Smooth muscle cell (in vitro differentiated cells): ENCODE results near the gene CEP78. TPM values are rescaled to one million over a fixed set of nuclear protein-coding genes. Genes with fewer than 3 reads are reported as not detected.

Experiments
- DNase-seq: peaks from one replicate; lab custom pipeline; 2025; ENCODE audit not compliant: unreplicated experiment; lab: John Stamatoyannopoulos, UW
- H2AFZ ChIP-seq: fragments of 200-600 bp; sonication (generic); 2 replicates; pipeline ENCODE4 v1.6.0; 2016; ENCODE audit warnings: antibody characterized with exemption, low read depth, mild to moderate bottlenecking
- H3F3A ChIP-seq: fragments of 200-600 bp; sonication (generic); 2 replicates; pipeline ENCODE4 v1.6.0; 2017; ENCODE audit warnings: antibody characterized with exemption, low read depth
- H3K27ac ChIP-seq: fragments of 200-600 bp; sonication (generic); 2 replicates; pipeline ENCODE4 v1.5.1; 2016; ENCODE audit warnings: low read depth, mild to moderate bottlenecking
- H3K27me3 ChIP-seq: fragments of 200-600 bp; sonication (generic); 2 replicates; pipeline ENCODE4 v1.6.1; 2016; ENCODE audit warnings: low read depth, mild to moderate bottlenecking
- H3K36me3 ChIP-seq: fragments of 200-600 bp; sonication (generic); 2 replicates; pipeline ENCODE4 v1.5.1; 2016; ENCODE audit warnings: low read depth
- H3K4me1 ChIP-seq: fragments of 200-600 bp; sonication (generic); 2 replicates; pipeline ENCODE4 v1.5.1; 2016; ENCODE audit warnings: low read depth
- H3K4me2 ChIP-seq: fragments of 200-600 bp; sonication (generic); 2 replicates; pipeline ENCODE4 v1.6.0; 2016; ENCODE audit warnings: mild to moderate bottlenecking
- H3K4me3 ChIP-seq: fragments of 200-600 bp; sonication (generic); 2 replicates; pipeline ENCODE4 v1.5.1; 2016; ENCODE audit warnings: mild to moderate bottlenecking
- H3K79me2 ChIP-seq: fragments of 200-600 bp; sonication (generic); 2 replicates; pipeline ENCODE4 v1.6.0; 2016; ENCODE audit warnings: low read depth, mild to moderate bottlenecking
- H3K9ac ChIP-seq: fragments of 200-600 bp; sonication (generic); 2 replicates; pipeline ENCODE4 v1.6.0; 2016; ENCODE audit warnings: low read depth
- H3K9me3 ChIP-seq: fragments of 200-600 bp; sonication (generic); replicated peaks from 2 replicates; pipeline ENCODE4 v1.5.1; 2016; ENCODE audit warnings: low read depth
- H4K20me1 ChIP-seq: fragments of 200-600 bp; sonication (generic); 2 replicates; pipeline ENCODE4 v1.6.0; 2016; ENCODE audit warnings: low read depth
- WGBS: methylation state at CpG from one replicate; pipeline ENCODE4 v1.1.7; 2016; ENCODE audit warnings: low lambda C conversion rate; 5-methylcytosine and 5-hydroxymethylcytosine counted together
- polyA plus RNA-seq: library from polyadenylated mRNA; unstranded; fragments of >200 nt; fragmentation: Nextera tagmentation; extraction: Ambion mirVana; gene quantifications from 2 replicates; pipeline ENCODE4 v1.2.1, GENCODE V29; 2016
- total RNA-seq: library from RNA; depleted of rRNA; stranded (reverse); fragments of >200 nt; gene quantifications from 2 replicates; pipeline ENCODE4 v1.2.3, GENCODE V29; 2014
- TF ChIP-seq, protein P1 (sequence below): fragments of 200-600 bp; sonication (generic); IDR thresholded peaks from 2 replicates; pipeline ENCODE4 v1.5.1; 2017; ENCODE audit warnings: borderline replicate concordance, mild to moderate bottlenecking, antibody characterized with exemption; ENCODE audit not compliant: insufficient read depth, poor library complexity, severe bottlenecking

Gene CEP78
- total and polyA plus RNA-seq, 2 experiments from 2014 or later, result 8.2 to 25.4 TPM

- Histone ChIP-seq H3K4me3 (no peak overlapping the region), H2AFZ (no peak overlapping the region), H3K9ac (no peak overlapping the region), H3K27ac (no peak overlapping the region), H3K4me2 (no peak overlapping the region), H3K9me3 (no peaks in the 10 kb centered on the region), H3K27me3 (no peaks in the 10 kb centered on the region), H3K4me1 (no peaks in the 10 kb centered on the region), H3K79me2 (peaks cover 59% of the 10 kb centered on the region), H3K36me3 (peaks cover 4% of the 10 kb centered on the region), H3F3A (no peaks in the 10 kb centered on the region), H4K20me1 (peaks cover 8% of the 10 kb centered on the region)
- 93% methylated on average over 3 of the region's 3 CpGs for WGBS
- DNase-seq, result no peak
- TF ChIP-seq, protein P1, sequence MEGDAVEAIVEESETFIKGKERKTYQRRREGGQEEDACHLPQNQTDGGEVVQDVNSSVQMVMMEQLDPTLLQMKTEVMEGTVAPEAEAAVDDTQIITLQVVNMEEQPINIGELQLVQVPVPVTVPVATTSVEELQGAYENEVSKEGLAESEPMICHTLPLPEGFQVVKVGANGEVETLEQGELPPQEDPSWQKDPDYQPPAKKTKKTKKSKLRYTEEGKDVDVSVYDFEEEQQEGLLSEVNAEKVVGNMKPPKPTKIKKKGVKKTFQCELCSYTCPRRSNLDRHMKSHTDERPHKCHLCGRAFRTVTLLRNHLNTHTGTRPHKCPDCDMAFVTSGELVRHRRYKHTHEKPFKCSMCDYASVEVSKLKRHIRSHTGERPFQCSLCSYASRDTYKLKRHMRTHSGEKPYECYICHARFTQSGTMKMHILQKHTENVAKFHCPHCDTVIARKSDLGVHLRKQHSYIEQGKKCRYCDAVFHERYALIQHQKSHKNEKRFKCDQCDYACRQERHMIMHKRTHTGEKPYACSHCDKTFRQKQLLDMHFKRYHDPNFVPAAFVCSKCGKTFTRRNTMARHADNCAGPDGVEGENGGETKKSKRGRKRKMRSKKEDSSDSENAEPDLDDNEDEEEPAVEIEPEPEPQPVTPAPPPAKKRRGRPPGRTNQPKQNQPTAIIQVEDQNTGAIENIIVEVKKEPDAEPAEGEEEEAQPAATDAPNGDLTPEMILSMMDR, result no peak
Observed at GRCh38 chr9:78303377-78304062, 67.6 kb downstream of the CEP78 start.

GRCh38 chr9:78304357-78304756 lies 68.5 kb downstream of the CEP78 start:
- WGBS, result 96% methylated on average over 1 of the region's 1 CpG
- peaks cover 4% of the 10 kb centered on the region for H3K36me3 ChIP-seq
- DNase-seq, result no peak
- H3F3A ChIP-seq, result no peaks in the 10 kb centered on the region
- TF ChIP-seq, protein P1, result no peak
- no peak overlapping the region for H3K9ac ChIP-seq
- no peak overlapping the region for H2AFZ ChIP-seq
- no peaks in the 10 kb centered on the region for H3K27me3 ChIP-seq
- H3K4me1 ChIP-seq, result no peaks in the 10 kb centered on the region
- no peaks in the 10 kb centered on the region for H3K9me3 ChIP-seq
- peaks cover 51% of the 10 kb centered on the region for H3K79me2 ChIP-seq
- H3K4me3 ChIP-seq, result no peak overlapping the region
- H3K27ac ChIP-seq, result no peak overlapping the region
- no peak overlapping the region for H3K4me2 ChIP-seq
- H4K20me1 ChIP-seq, result peaks cover 8% of the 10 kb centered on the region

DNA sequence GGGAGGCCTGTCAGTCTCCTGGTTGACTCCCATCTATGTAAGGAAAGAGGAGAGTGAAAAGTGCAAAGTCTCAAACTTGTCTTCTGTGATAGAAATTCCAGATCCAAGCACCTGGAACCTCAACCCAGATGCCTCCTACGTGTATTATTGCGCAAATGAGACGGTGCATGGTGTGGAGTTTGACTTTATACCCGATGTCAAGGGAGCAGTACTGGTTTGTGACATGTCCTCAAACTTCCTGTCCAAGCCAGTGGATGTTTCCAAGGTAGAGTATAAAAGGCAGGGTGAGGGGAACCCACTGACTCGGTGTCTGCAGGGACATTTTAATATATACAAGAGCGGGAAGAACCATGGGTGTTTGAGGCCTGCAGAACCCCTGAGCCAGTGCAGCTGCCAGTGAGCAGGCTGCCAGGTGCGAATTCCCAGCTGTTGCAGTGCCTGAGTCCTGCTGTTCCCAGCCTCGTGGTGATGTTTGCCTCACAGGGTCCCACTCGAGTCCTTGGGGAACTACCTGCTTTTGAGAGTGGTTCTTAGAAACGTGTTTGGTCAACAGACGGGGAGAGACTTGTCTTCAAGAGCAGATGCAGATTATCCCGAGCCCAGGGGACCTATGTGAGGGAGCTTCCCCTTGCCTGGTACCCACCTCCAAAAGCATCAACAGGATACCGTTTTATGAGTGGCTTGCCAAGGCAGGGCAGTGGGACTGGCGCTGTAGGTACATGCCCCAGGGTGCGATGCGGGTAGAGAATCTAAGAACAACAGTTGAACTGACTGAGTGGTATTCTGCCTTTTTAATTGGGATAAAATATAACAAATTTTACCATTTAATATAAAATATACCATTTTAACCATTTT lies 70.6 kb downstream of the CEP78 start:
- no peaks in the 10 kb centered on the region for H3F3A ChIP-seq
- no peaks in the 10 kb centered on the region for H3K27me3 ChIP-seq
- H2AFZ ChIP-seq, result no peak overlapping the region
- TF ChIP-seq, protein P1, result no peak
- WGBS, result 94% methylated on average over 16 of the region's 16 CpGs
- no peak overlapping the region for H3K9ac ChIP-seq
- no peak overlapping the region for H3K4me3 ChIP-seq
- no peak overlapping the region for H3K27ac ChIP-seq
- peaks cover 11% of the 10 kb centered on the region for H4K20me1 ChIP-seq
- no peaks in the 10 kb centered on the region for H3K9me3 ChIP-seq
- H3K79me2 ChIP-seq, result peaks cover 40% of the 10 kb centered on the region
- H3K4me1 ChIP-seq, result no peaks in the 10 kb centered on the region
- no peak for DNase-seq
- H3K36me3 ChIP-seq, result peaks cover 4% of the 10 kb centered on the region
- no peak overlapping the region for H3K4me2 ChIP-seq
